RPMI7951 (cell line): ENCODE results near the gene TMEM182. TPM values are rescaled to one million over a fixed set of nuclear protein-coding genes. Genes with fewer than 3 reads are reported as not detected.
A peak's percentile ranks its signal among the peaks of the same experiment; 100 is the strongest.

Source experiments
- DNase-seq: peaks from one replicate; pipeline ENCODE4 v3.0.0-alpha.2; 2012; ENCODE audit warnings: low read depth
- total RNA-seq: library from RNA; depleted of rRNA; stranded (reverse); fragments of >200 nt; shearing (Covaris generic); gene quantifications from 2 replicates; pipeline ENCODE4 v1.2.3, GENCODE V29; 2014

The TMEM182 gene
- total RNA-seq, 1 experiment from 2014 or later: 3.4 TPM

DNA sequence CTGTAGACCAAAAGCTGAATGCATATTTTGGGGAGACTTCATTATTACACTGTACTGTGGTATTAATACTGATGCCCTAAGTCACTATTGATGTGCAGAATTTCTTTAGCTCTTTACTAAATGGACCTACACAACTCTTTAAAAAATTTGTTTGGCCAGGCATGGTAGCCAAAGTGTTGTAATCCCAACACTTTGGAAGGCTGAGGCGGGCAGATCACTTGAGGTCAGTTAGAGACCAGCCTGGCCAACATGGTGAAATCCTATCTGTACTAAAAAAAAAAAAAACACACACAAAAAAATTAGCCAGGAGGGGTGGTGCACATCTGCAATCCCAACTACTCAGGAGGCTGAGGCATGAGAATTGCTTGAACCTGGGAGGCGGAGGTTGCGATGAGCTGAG lies 6.4 kb downstream of the TMEM182 start:
- DNase-seq: no peak

DNA sequence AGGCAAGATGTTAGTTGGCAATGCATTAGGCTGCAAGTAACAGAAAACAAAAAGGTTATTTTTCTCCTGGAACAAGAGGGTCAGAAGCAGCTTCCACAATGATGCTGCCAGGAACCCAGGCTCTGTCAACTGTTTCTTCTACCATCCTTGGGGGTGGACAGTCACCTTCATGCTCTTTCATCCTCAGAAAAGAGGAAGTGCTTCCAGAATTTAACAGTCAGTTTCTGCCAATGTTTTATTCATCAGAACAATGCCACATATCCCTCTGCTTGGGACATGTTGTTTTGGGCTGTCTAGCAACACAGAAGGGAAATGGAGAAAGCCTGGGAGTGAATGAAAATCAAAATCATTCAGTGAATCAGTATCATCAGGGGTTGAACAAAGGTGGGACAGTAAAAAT lies 7.1 kb downstream of the TMEM182 start:
- DNase-seq: no peak

DNA sequence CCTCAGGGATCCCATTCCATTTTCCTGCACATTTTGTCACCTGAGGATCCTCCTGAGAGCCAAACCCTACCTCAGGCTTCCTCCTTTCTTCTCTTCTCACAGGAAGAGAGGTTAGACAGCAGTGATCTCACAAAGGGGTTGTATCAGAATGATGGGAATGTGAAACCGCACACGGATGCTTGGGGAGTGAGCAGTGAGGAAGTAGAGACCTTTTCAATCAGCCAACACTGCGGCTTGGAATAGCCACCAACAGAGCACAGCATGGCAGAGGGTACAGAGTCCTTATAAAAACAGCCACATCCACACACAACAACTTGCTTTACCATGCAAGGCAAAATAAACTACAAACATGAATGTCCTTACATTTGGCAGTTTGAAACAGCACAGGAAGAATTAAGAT lies 8.7 kb downstream of the TMEM182 start:
- DNase-seq: no peak

DNA sequence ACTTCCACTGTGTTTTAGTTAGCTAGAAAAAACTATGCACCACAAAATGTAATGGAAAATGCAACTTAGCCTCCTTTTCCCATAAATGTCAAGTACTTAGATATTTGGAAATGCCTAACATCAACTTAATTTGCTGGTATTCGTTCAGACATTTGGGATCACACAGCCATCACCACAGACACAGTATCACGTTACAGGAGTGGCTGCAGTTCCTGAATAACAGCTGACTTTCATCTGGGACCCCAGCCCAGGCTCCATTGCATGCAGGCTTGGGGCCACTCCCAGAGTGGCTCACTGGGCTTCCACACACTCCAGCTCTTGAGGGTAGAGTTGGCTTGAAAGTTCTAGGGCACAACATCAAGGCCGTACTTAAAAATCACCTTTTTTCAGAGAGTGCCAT lies 9.3 kb downstream of the TMEM182 start:
- DNase-seq: no peak

DNA sequence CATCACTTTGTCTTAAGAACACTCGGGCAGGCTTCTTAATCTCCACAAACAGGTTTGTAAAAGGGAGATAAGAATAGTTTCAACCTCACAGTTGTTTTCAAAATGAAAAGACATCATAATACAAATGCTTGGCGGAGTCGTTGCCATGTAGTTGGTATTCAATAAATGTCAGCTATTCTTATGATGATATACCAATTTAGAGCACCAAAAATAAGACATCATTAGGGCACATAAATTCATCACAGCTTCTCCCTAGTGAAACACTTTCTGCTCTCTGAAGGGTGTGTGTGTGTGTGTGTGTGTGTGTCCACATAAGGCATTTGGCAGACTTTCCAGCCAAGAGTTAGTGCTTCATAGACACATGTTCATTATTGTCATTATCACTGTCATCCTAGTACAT lies 10.8 kb downstream of the TMEM182 start:
- no peak for DNase-seq

DNA sequence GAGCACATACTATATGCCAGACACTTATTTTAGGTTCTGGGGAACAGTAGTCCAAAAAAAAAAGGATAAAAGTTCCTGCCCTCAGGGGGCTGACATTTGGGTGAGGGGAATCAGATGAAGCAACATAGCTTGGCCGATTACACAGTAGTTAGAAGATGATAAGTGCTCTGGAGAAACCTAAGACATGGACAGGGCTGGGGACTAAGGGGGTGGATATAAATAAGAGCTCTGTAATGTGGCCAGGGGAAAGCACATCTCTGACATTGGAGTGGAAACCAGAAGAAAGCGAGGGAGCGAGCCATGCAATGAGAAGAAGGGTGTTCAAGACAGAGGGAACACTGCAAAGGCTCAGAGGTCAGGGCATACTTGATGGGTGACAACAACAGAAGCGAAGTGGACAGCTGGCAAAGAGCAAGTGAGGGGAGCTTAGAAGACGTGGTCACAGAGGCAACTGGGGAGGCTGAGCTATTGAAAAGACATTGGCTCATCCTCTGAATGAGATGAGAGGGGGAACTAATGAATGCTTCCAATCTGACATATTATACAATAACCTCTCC lies 11.4 kb downstream of the TMEM182 start:
- DNase-seq: no peak

DNA sequence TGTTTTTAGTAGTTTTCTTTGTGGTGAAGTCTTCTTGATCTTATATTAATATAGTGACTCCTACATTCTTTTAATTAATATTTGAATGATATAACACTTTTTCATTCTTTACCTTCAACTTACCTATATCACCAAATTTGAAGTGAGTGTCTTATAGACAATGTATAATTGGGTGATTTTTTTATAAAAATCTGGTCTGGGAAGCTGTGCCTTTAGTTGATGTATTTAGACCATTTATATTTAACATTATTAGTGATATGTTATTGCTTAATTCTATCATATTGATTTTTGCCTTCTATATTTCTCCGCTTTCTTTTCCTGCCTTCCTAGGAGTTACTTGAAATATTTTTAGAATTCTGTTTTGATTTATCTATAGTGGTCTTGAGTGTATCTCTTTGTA lies 16.4 kb downstream of the TMEM182 start:
- no peak for DNase-seq

DNA sequence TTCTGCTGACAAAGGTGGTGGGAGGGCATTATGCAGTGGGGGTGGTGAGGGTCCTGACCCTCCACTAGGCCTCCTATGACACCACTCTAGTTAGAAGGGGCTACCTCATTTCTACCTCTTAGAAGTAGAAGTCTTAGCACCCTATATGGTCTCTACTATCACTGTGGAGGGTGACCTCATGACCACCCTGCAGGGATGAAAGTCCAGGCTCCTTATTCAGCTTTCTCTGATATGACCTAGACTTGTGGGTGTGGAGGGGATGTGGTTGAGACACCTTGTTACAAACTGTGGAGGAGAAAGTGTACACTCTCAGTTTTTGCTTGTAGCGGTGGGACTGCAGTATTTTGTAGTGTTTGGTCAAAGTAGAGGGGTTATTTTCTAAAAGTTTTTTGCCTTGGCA lies 18.6 kb downstream of the TMEM182 start:
- no peak for DNase-seq

DNA sequence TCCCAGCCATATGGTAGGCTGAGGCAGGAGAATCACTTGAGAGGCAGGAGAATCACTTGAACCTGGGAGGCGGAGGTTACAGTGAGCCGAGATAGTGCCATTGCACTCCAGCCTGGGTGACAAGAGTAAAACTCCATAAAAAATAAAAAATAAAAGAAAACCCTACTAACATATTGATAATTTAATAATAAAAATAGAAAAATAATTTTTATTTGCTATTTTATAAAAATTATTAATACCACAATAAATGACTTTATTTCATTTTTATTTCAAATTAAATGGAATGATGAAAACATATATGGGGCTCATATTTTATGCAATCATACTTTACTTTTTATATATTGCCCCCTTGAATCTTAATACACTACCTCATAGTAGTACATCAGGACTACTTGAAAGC lies 20.4 kb downstream of the TMEM182 start:
- DNase-seq: no peak

DNA sequence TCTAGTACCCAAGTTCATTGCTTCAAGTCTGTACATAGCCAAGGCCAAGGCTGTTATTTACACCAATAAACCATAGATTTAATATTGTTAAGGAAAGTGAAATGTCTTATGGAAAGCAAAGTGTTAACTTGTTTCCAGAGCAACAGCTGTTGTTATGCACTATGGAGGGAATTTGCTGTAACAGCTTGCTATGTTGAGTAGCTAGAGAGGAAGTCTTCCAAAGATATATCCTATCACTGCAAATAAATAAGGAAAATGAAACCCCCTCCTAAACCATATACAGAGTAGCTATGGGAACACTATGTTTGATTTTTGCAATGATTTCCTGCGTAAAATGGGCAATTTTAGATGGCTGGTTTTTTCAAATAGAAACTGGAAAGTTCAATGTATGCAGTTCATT lies 21.1 kb downstream of the TMEM182 start:
- no peak for DNase-seq

DNA sequence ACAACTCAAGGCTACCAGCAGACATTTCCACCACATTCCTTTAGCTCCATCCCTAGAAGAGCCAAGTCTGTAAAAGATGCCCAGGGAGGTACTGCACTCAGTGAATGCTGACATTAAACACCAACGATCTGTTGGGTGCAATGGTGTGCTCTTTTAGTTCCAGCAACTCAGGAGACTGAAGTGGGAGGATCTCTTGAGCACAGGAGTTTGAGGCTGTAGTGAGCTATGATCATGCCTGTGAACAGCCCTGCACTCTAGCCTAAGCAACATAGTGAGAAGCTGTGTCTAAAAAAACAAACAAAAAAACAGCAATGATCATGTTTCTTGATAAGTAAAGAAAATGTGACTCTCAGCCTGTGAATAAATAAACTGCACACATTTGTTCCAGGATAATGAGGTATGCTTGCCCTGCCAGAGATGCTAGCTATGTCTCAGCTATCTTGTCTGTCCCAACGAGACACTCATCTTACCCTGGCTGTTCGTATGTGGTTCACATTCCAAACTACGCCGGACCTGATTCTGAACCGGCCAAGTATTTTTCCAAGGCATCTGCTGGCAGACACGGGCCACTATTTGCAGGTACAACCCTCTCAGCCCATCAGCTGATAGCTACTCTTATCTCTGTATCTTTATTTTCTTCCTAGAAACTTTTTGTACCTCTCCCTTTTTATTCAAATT lies 21.8 kb downstream of the TMEM182 start:
- DNase-seq: no peak

DNA sequence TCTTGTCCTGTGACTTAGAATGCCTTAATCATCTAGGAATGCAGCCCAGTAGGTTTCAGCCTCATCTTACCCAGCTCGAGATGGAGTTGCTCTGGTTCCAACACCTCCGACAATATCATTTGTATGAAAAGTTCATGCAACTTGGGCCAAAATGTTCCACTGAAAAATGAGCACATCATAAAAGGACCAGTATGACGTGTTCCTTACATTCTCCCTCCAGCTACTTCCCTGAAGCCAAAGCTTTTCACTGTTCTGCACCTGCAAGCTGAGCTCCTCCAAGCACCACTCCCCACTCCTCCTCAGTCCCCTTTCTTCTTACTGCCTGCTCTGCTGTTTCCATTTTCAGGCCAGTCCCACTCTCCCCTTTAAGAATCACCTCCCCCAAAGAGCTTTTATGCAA lies 23.1 kb downstream of the TMEM182 start:
- no peak for DNase-seq

DNA sequence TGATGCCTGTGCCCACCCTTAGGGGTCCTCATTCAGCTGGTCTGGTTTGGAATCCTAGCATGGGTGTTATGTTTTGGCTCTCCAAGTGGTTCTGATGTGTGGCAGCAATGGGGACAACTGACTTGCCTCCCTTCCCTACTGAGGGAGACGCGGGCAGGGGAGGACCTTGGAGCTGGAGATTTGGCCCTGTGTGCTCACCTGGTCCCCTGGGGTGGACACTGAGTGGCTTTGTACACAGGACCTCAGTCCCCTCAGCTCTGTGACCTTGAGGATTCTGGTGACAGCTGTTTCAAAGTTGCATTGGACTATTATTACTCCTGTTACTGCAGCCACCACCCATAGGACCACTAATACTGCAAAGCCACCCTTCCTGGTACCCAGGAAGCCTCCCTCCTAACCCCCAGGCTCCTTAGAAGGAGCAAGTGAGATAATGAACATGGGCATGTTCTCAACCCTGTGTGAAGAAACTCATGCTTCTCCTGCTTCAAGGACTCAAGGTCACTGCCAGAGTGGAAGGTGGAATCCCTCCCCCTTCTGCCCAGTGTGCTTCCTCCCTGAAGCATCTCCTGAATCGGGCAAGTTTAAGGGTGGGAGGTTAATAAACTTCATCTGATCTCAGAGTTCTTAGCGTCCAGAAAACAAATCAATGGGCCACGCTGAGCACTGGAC lies 26.5 kb downstream of the TMEM182 start:
- no peak for DNase-seq

DNA sequence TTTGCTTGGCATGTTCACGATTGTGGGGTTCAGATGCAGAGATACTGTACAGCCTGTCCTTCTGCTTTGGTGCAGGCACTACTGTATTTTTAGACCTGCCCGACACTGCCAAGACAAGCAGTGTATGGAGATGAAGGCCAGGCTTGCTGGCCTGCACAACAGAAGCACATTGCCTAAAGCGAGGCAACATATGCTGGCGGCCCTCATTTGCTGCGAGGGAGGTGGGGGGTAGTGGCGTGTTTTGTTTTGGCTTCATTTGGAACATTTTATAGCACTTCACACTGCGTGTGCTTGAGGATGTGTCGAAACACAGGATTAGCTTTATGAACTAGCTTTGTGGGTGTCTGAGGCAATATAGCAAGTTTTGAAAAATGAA lies 27.0 kb downstream of the TMEM182 start:
- no peak for DNase-seq

DNA sequence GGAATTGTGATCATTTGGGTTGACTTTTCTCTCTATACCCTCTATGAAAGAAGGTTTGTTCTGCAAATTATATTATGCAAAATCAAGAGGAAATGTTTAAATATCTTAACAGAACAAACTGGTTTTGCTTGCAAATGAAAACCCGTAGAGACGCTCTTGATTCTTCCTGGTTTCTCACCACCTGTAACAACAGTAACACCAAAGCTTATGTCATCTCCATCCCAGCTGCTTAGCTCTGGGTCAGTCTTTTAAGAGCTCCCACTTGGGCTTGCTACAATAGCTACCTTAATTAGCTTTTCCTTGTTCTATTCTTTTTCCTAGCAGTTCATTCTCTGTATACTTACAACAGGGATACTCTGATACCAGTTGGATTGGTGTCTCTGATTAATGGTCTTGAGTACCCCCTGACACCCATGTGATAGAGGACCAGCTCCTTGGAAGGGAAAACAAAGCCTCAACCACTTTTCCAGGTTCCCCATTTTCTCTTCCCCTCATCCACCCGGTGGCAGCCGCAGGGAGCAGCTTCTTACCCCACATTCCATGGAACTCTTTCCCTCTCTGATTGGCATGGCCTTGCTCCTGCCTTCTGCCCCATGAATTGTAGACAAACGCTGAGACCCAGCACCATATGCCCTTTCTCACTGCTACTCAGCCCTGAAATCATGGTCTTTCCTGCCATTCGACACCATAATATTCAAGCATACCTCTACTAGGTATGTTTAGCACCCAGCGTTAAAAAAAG lies 27.7 kb downstream of the TMEM182 start:
- DNase-seq: no peak

DNA sequence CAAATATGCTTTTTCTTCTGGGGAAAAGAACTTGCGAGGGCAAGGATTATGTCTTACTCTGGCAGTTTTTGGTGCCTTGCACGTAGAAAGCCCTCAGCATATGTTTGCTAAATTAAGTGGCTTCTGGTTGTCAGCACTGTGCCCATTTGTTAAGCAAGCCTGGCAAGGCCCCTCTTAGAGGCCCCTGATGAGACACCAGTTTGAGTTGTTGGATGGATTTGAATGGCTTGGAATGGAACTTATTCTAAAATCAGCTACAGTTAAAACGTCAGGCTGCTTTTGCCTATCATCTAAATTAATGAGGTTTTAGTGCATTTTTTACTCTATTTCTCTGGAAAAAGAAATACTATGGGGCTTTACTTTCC lies 28.2 kb downstream of the TMEM182 start:
- no peak for DNase-seq

DNA sequence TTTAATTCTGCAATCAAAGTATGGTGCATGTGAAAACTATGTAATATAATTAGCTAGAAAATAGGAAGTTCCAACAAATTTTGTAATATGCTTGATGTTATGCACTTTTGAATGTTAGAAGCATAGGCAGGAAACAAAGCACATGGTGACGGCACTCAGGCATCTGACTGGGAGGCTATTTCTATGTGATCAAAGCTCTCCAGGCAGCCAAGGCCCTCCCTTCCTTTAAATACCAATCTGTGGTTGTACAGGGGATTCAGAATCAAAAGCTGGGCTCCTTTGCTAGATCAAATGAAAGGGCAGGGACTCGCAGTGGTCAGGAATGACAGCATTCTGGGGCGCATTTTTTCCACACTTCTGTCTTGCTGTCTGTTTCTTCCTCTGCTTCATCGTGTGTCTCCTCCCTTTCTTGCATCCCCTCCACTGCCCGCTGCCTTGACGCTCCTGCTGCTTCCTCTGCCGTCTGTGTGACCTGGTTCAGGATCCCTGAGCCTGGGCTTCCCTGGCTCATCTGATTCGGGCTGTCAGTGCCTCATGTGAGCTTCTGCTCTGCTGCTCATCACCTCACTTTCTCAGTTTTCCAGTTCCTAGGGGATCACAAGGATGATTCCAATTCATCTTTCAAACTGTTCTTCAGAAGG lies 30.9 kb downstream of the TMEM182 start:
- no peak for DNase-seq

DNA sequence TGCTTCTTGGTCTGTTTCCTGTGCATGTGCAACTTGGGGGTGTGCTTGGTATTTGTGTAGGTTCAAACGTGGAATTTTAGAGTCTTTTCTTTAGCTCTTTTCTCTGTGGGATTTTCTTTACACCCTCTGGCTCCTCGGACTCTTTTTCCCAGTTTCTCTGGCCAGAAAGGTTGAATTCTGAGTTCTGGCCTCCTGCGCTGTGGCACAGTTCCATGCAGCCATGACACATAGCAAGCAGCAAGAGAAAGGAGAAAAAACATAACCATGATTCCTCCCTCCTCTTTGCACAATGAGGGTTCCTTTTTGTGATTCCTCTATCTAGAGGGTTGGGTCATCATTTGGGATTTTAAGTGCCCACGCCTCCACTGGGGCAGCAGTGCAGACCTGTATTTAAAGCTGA lies 33.8 kb downstream of the TMEM182 start:
- no peak for DNase-seq

DNA sequence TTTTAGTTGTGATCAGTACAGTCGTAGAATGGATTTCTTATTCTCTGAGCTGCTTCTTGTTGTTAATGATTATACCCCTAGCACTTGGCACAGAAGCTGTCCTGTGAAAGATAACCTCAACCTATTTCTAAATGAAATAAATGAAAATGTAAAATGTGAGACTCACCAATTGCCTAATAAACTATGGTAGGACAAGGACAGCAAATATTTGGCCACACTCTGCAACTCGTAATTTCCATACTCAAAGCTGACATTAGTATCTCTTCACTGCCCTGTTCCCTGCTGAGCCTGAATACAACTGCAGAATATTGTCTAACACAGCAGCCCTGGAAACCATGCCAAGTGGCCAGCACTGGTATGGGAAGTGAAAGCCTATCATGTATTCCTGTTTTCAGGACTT lies 34.5 kb downstream of the TMEM182 start:
- no peak for DNase-seq

DNA sequence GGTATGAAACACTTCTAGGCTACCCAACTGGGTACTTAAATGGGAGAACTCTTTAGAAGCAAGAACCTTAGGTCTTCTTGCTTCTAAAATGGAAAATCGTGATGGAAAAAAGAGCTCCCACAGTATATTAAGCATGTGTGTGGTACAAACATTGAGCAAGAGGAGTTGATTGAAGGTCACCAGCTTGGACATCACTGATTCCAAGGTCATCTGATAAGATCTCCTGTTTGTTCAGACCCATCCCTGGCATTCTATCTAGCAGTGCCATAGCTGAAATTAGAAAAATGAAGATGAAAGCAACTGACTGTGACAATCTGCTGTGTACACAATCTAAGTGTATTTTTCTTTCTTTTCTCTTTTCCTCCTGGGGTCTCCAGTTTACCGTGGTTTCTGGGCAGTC lies 35.7 kb downstream of the TMEM182 start:
- no peak for DNase-seq

DNA sequence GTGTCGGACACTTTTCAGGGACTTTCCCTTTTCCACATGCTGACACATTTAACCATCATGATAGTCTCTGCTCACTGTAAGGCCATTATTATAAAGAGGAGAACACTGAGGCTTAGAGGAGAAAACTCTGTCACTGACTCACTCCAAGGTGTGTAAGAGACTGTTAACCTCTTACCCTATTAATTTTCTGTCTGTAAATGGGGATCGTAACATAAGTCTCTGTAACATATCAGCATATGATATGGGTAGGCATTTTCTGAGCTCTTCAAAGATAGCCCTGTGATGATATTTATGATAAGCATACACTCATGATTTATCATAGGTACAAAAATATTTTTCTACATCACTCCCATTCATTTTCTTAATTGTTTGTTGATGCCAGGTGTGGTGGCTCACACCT lies 36.4 kb downstream of the TMEM182 start:
- DNase-seq: no peak

DNA sequence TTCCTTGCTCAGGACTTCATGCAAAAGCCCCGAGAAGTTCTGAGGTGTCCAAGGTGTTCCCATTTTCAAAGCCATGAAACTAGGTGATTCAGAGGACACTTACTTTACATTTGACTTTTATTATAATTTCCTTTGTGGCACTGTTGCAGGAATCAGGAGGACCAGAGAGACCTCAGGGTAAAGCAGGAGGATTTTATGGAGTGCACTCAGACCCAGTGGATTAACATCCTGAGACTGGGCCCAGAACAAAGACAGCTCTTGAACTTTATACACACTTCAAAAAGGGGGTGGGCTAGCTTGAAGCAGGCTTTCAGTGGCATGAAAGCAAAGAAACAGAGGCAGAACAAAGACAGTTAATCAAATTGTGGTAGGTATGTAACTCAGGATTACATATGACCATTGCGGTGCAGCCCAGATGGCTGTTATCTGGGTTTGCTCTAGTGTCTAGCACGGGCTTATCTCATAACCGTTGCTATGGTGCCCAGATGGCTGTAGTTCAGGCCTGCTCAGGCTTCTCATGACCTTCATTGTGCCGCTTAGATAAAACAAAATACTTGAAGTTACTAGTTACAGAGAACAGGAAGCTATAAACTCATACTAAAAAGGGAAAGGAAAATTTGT lies 39.4 kb downstream of the TMEM182 start:
- peak; percentile 35 for DNase-seq
